Mesendoderm (in vitro differentiated cells): Measurements from ENCODE around the gene TNPO3.

Experiments
- DNase-seq: peaks from one replicate; pipeline ENCODE4 v3.0.0; 2013
- H2AK5ac ChIP-seq: 2 replicates; pipeline ENCODE4 v1.6.1; 2013; ENCODE audit warnings: low read length, inconsistent platforms
- H2BK120ac ChIP-seq: 2 replicates; pipeline ENCODE4 v1.6.1; 2013; ENCODE audit warnings: low read depth, mild to moderate bottlenecking, low read length, moderate library complexity, mixed read lengths
- H2BK15ac ChIP-seq: replicated peaks from 2 replicates; pipeline ENCODE4 v1.6.1; 2013; ENCODE audit warnings: low read depth, mild to moderate bottlenecking, moderate library complexity
- H2BK5ac ChIP-seq: 2 replicates; pipeline ENCODE4 v1.6.1; 2013; ENCODE audit warnings: low read length, inconsistent platforms
- H3K18ac ChIP-seq: 2 replicates; pipeline ENCODE4 v1.6.1; 2013; ENCODE audit warnings: mild to moderate bottlenecking, low read length, mixed read lengths
- H3K23ac ChIP-seq: one replicate; pipeline ENCODE4 v1.6.1; 2013; ENCODE audit warnings: low read length
- H3K27ac ChIP-seq: 2 replicates; pipeline ENCODE4 v1.5.1; 2013; ENCODE audit warnings: low read depth, mild to moderate bottlenecking, inconsistent platforms, low read length, moderate library complexity
- H3K27me3 ChIP-seq: 2 replicates; pipeline ENCODE4 v1.6.1; 2013; ENCODE audit warnings: low read length, control low read depth, mild to moderate bottlenecking, inconsistent platforms; ENCODE audit not compliant: insufficient read depth, poor library complexity
- H3K36me3 ChIP-seq: 2 replicates; pipeline ENCODE4 v1.6.1; 2013; ENCODE audit warnings: low read length, inconsistent platforms; ENCODE audit not compliant: control insufficient read depth, insufficient read depth
- H3K4ac ChIP-seq: one replicate; pipeline ENCODE4 v1.6.1; 2013; ENCODE audit warnings: low read depth, mild to moderate bottlenecking, low read length, moderate library complexity
- H3K4me1 ChIP-seq: 2 replicates; pipeline ENCODE4 v1.6.1; 2013; ENCODE audit warnings: low read depth, low read length, inconsistent platforms; ENCODE audit not compliant: control insufficient read depth
- H3K4me2 ChIP-seq: 2 replicates; pipeline ENCODE4 v1.6.1; 2013; ENCODE audit warnings: low read length
- H3K4me3 ChIP-seq: 2 replicates; pipeline ENCODE4 v1.5.1; 2013; ENCODE audit warnings: mild to moderate bottlenecking, low read length
- H3K56ac ChIP-seq: one replicate; pipeline ENCODE4 v1.6.1; 2013; ENCODE audit warnings: low read length
- H3K79me1 ChIP-seq: 2 replicates; pipeline ENCODE4 v1.6.1; 2013; ENCODE audit warnings: low read length, inconsistent platforms
- H3K79me2 ChIP-seq: 2 replicates; pipeline ENCODE4 v1.6.1; 2013; ENCODE audit warnings: mild to moderate bottlenecking, low read length; ENCODE audit not compliant: control insufficient read depth, insufficient read depth
- H3K9ac ChIP-seq: 2 replicates; pipeline ENCODE4 v1.6.1; 2013; ENCODE audit warnings: low read length, inconsistent platforms
- H4K5ac ChIP-seq: one replicate; pipeline ENCODE4 v1.6.1; 2013; ENCODE audit warnings: low read length
- H4K8ac ChIP-seq: one replicate; pipeline ENCODE4 v1.6.1; 2013; ENCODE audit warnings: low read depth, mild to moderate bottlenecking, control low read depth, low read length, moderate library complexity
- whole genome bisulfite sequencing: extraction: QIAGEN DNeasy Blood & Tissue Kit; methylation state at CpG from one replicate; pipeline ENCODE4 v1.1.7; 2013; ENCODE audit warnings: low lambda C conversion rate, missing lambda C conversion rate; ENCODE audit not compliant: insufficient coverage; ENCODE audit errors: extremely low coverage; 5-methylcytosine and 5-hydroxymethylcytosine counted together

The TNPO3 gene

GRCh38 chr7:128934361-128935341 is 120.3 kb downstream of the TNPO3 start:
- H3K27me3 ChIP-seq = peaks cover 19% of the 10 kb centered on the region
- H4K5ac ChIP-seq = no peak overlapping the region
- no peaks in the 10 kb centered on the region for H3K4me1 ChIP-seq
- no peaks in the 10 kb centered on the region for H3K79me1 ChIP-seq
- no peak overlapping the region for H3K18ac ChIP-seq
- no peak overlapping the region for H3K4me3 ChIP-seq
- no CpG with 5 or more reads among the region's 14 CpGs for WGBS
- no peaks in the 10 kb centered on the region for H3K36me3 ChIP-seq
- no peak overlapping the region for H2AK5ac ChIP-seq
- no peak overlapping the region for H3K56ac ChIP-seq
- H3K27ac ChIP-seq = no peak overlapping the region
- H4K8ac ChIP-seq = no peak overlapping the region
- no peak overlapping the region for H3K9ac ChIP-seq
- H3K23ac ChIP-seq = no peak overlapping the region
- no peak overlapping the region for H2BK5ac ChIP-seq
- H3K4ac ChIP-seq = no peak overlapping the region
- DNase-seq = no peak
- no peak overlapping the region for H2BK120ac ChIP-seq
- H3K79me2 ChIP-seq = no peaks in the 10 kb centered on the region
- no peak overlapping the region for H3K4me2 ChIP-seq
- no peak overlapping the region for H2BK15ac ChIP-seq

GRCh38 chr7:128933180-128933891 is 121.6 kb downstream of the TNPO3 start:
- no peak overlapping the region for H3K4me3 ChIP-seq
- WGBS = no CpG with 5 or more reads among the region's 15 CpGs
- H3K36me3 ChIP-seq = no peaks in the 10 kb centered on the region
- no peaks in the 10 kb centered on the region for H3K79me1 ChIP-seq
- no peaks in the 10 kb centered on the region for H3K4me1 ChIP-seq
- no peak overlapping the region for H4K5ac ChIP-seq
- H2AK5ac ChIP-seq = no peak overlapping the region
- no peak overlapping the region for H3K4ac ChIP-seq
- no peak for DNase-seq
- H3K79me2 ChIP-seq = no peaks in the 10 kb centered on the region
- no peak overlapping the region for H2BK5ac ChIP-seq
- no peak overlapping the region for H3K23ac ChIP-seq
- H3K9ac ChIP-seq = no peak overlapping the region
- H3K56ac ChIP-seq = no peak overlapping the region
- no peak overlapping the region for H4K8ac ChIP-seq
- H3K27me3 ChIP-seq = peaks cover 12% of the 10 kb centered on the region
- H3K27ac ChIP-seq = no peak overlapping the region
- no peak overlapping the region for H2BK120ac ChIP-seq
- no peak overlapping the region for H3K18ac ChIP-seq
- no peak overlapping the region for H2BK15ac ChIP-seq
- H3K4me2 ChIP-seq = no peak overlapping the region

GRCh38 chr7:128932862-128933179 is 122.1 kb downstream of the TNPO3 start:
- H3K56ac ChIP-seq = no peak overlapping the region
- no peak overlapping the region for H4K5ac ChIP-seq
- H2BK15ac ChIP-seq = no peak overlapping the region
- no peak overlapping the region for H3K4me3 ChIP-seq
- no peaks in the 10 kb centered on the region for H3K36me3 ChIP-seq
- no peak overlapping the region for H3K18ac ChIP-seq
- H3K23ac ChIP-seq = no peak overlapping the region
- no peaks in the 10 kb centered on the region for H3K79me1 ChIP-seq
- H3K27me3 ChIP-seq = peaks cover 10% of the 10 kb centered on the region
- no peak overlapping the region for H3K4ac ChIP-seq
- no peak overlapping the region for H4K8ac ChIP-seq
- H3K27ac ChIP-seq = no peak overlapping the region
- WGBS = no CpG with 5 or more reads among the region's 4 CpGs
- H3K4me1 ChIP-seq = no peaks in the 10 kb centered on the region
- no peak overlapping the region for H2BK120ac ChIP-seq
- H3K4me2 ChIP-seq = no peak overlapping the region
- no peak overlapping the region for H3K9ac ChIP-seq
- no peak overlapping the region for H2BK5ac ChIP-seq
- no peak for DNase-seq
- H2AK5ac ChIP-seq = no peak overlapping the region
- H3K79me2 ChIP-seq = no peaks in the 10 kb centered on the region

GRCh38 chr7:128931965-128932861 is 122.7 kb downstream of the TNPO3 start:
- no peaks in the 10 kb centered on the region for H3K36me3 ChIP-seq
- H3K79me1 ChIP-seq = no peaks in the 10 kb centered on the region
- no peak overlapping the region for H3K23ac ChIP-seq
- no peaks in the 10 kb centered on the region for H3K4me1 ChIP-seq
- peaks cover 6% of the 10 kb centered on the region for H3K27me3 ChIP-seq
- no peak overlapping the region for H2BK5ac ChIP-seq
- H3K4me3 ChIP-seq = no peak overlapping the region
- no peak for DNase-seq
- H3K27ac ChIP-seq = no peak overlapping the region
- WGBS = no CpG with 5 or more reads among the region's 19 CpGs
- H3K79me2 ChIP-seq = no peaks in the 10 kb centered on the region
- H4K5ac ChIP-seq = no peak overlapping the region
- no peak overlapping the region for H4K8ac ChIP-seq
- no peak overlapping the region for H3K4ac ChIP-seq
- no peak overlapping the region for H2BK15ac ChIP-seq
- no peak overlapping the region for H3K9ac ChIP-seq
- no peak overlapping the region for H2BK120ac ChIP-seq
- H3K18ac ChIP-seq = no peak overlapping the region
- H3K4me2 ChIP-seq = no peak overlapping the region
- H2AK5ac ChIP-seq = no peak overlapping the region
- no peak overlapping the region for H3K56ac ChIP-seq

GRCh38 chr7:128931190-128931798 is 123.6 kb downstream of the TNPO3 start:
- no CpG with 5 or more reads among the region's 18 CpGs for WGBS
- Histone ChIP-seq H2BK120ac (no peak overlapping the region), H2BK5ac (no peak overlapping the region), H3K79me1 (no peaks in the 10 kb centered on the region), H3K36me3 (no peaks in the 10 kb centered on the region), H3K79me2 (no peaks in the 10 kb centered on the region), H4K5ac (no peak overlapping the region), H3K4me1 (no peaks in the 10 kb centered on the region), H3K4me3 (no peak overlapping the region), H3K27me3 (no peaks in the 10 kb centered on the region), H3K4ac (no peak overlapping the region), H2BK15ac (no peak overlapping the region), H3K9ac (no peak overlapping the region), H3K27ac (no peak overlapping the region), H3K56ac (no peak overlapping the region), H3K23ac (no peak overlapping the region), H2AK5ac (no peak overlapping the region), H3K4me2 (no peak overlapping the region), H3K18ac (no peak overlapping the region), H4K8ac (no peak overlapping the region)
- no peak for DNase-seq
